ENCODE data around the gene GALNT2. TPM values are rescaled to one million over a fixed set of nuclear protein-coding genes. Genes with fewer than 3 reads are reported as not detected.
A peak's percentile ranks its signal among the peaks of the same experiment; 100 is the strongest.

The GALNT2 gene
- polyA plus RNA-seq, 1 of the 3 experiments (the other 2 are of a cell fraction): 118 TPM

DNA sequence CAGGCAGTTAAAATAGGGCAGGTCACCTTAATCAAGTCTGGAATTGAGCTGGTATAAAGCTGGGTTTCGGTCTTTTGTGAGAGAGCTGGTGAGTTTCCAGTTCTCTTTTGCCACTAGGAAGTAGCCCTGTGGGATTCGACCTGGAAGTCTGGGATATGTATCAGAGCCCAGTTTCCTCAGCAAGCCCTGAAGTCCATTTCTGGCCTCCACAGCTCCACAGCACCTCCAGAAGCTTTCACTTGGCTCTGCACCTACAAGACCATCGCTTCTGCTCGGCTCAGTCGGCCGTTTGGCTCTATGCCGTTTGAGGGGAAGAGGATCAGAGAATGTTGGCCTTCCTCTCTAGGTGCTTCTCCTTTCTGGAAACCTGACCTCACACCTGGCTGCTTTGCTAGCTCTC lies 148.0 kb downstream of the GALNT2 start:
- peaks cover 3% of the 10 kb centered on the region for H3F3A ChIP-seq (replicated peaks; ENCODE audit: insufficient read depth)
- H2AFZ ChIP-seq (ENCODE audit: low read depth): no peak overlapping the region
- peaks cover 7 to 13% of the 10 kb centered on the region in 2 experiments; a peak in 3 of 4 replicates for H3K4me1 ChIP-seq (ENCODE audit: control insufficient read depth in 1 of 2, insufficient read depth in 2 of 2, low read depth in 1 of 2, low read length in 1 of 2)
- H3K9me2 ChIP-seq: no peaks in the 10 kb centered on the region
- peaks cover 9% of the 10 kb centered on the region; the same call in 1 of the 2 replicates for H4K20me1 ChIP-seq (ENCODE audit: insufficient read depth)
- peaks cover 37% of the 10 kb centered on the region for H3K79me2 ChIP-seq (ENCODE audit: insufficient read depth)
- no peaks in the 10 kb centered on the region for H3K27me3 ChIP-seq (ENCODE audit: insufficient read depth)
- 86% methylated on average over 7 of the region's 7 CpGs for WGBS (ENCODE audit: low lambda C conversion rate)
- no peak overlapping the region for H3K4me3 ChIP-seq (ENCODE audit: low read depth in 2 of 2, low read length in 1 of 2)
- POLR2A ChIA-PET: no interaction called here
- H3K9me3 ChIP-seq: no peaks in the 10 kb centered on the region
- H3K27ac ChIP-seq (ENCODE audit: low read depth in 2 of 2, low read length in 1 of 2): peak overlapping the region in 1 of 2 experiments; percentile 39; a peak in 2 of 4 replicates
- TF ChIP-seq RAD21 (IDR thresholded peaks at IDR 0.05; ENCODE audit: low read length): peak; percentile 66
- no peak for TF ChIP-seq ELF1 (IDR thresholded peaks at IDR 0.05)
- TF ChIP-seq SMC3 (IDR thresholded peaks at IDR 0.05; ENCODE audit: low read depth, low read length): peak; percentile 43
- TF ChIP-seq CTCF (IDR thresholded peaks at IDR 0.05): peak; percentile 35
- H3K9ac ChIP-seq: no peak overlapping the region
- no peak overlapping the region for H3K4me2 ChIP-seq
- no peak for DNase-seq
- CTCF ChIA-PET: interaction anchor here (0.7 to 2.1 kb wide), 6 partner anchors 11 to 1479 kb away, joined by 3 to 7 read pairs (median 4); no protein-coding TSS in a partner anchor
- H3K36me3 ChIP-seq (replicated peaks in 1 of 2; ENCODE audit: control insufficient read depth in 1 of 2, insufficient read depth in 2 of 2, low read length in 1 of 2): peaks cover 0 to 5% of the 10 kb centered on the region in 2 experiments

- TF ChIP-seq MEF2A (IDR thresholded peaks at IDR 0.05; ENCODE audit: borderline replicate concordance, low read depth): no peak
- no peak for TF ChIP-seq RFX5 (IDR thresholded peaks at IDR 0.05; ENCODE audit: low read length)
- no peak for TF ChIP-seq SMC3 (IDR thresholded peaks at IDR 0.05; ENCODE audit: low read depth, low read length)
- TF ChIP-seq FOSL2 (IDR thresholded peaks at IDR 0.05; ENCODE audit: borderline replicate concordance, low read depth): no peak
- WGBS (ENCODE audit: low lambda C conversion rate): 76% methylated on average over 1 of the region's 1 CpG
- POLR2A ChIA-PET: no interaction called here
These were observed 148.5 kb downstream of the GALNT2 start for GRCh38 chr1:230215529-230215928.

GRCh38 chr1:230216896-230217295 lies 149.9 kb downstream of the GALNT2 start:
- 96% methylated on average over 2 of the region's 2 CpGs for WGBS (ENCODE audit: low lambda C conversion rate)
- TF ChIP-seq FOXM1 (IDR thresholded peaks at IDR 0.05; ENCODE audit: low read depth): no peak
- no peak for TF ChIP-seq MAX (IDR thresholded peaks at IDR 0.05; ENCODE audit: low read depth)
- TF ChIP-seq TAF1 (IDR thresholded peaks at IDR 0.05; ENCODE audit: borderline replicate concordance, low read depth, low read length): no peak
- TF ChIP-seq TEAD4 (IDR thresholded peaks at IDR 0.05; ENCODE audit: borderline replicate concordance, insufficient read depth): no peak
- TF ChIP-seq EP300 (IDR thresholded peaks at IDR 0.05; ENCODE audit: borderline replicate concordance in 1 of 2, low read depth in 1 of 2, low read length in 1 of 2): no peak
- no peak for TF ChIP-seq NFIC (IDR thresholded peaks at IDR 0.05; ENCODE audit: borderline replicate concordance)
- TF ChIP-seq MXI1 (IDR thresholded peaks at IDR 0.05; ENCODE audit: low read depth, low read length): no peak
- no peak for TF ChIP-seq ELF1 (IDR thresholded peaks at IDR 0.05)
- no peak for TF ChIP-seq RCOR1 (IDR thresholded peaks at IDR 0.05; ENCODE audit: low read length)
- TF ChIP-seq USF1 (IDR thresholded peaks at IDR 0.05; ENCODE audit: borderline replicate concordance, low read depth): no peak
- TF ChIP-seq EZH2phosphoT487 (IDR thresholded peaks at IDR 0.05; ENCODE audit: borderline replicate concordance, low read depth): no peak
- no peak for TF ChIP-seq FOSL2 (IDR thresholded peaks at IDR 0.05; ENCODE audit: borderline replicate concordance, low read depth)
- no peak for TF ChIP-seq POLR2AphosphoS5 (IDR thresholded peaks at IDR 0.05; ENCODE audit: low read depth, low read length)
- TF ChIP-seq MEF2A (IDR thresholded peaks at IDR 0.05; ENCODE audit: borderline replicate concordance, low read depth): no peak

More at GRCh38 chr1:230215529-230215928, 148.5 kb downstream of the GALNT2 start:
- Histone ChIP-seq H3K4me2 (no peak overlapping the region), H3K9me3 (no peaks in the 10 kb centered on the region), H3K27ac (ENCODE audit: low read depth in 2 of 2, low read length in 1 of 2) (peak overlapping the region in 1 of 2 experiments; percentile 39; a peak in 2 of 4 replicates), H3F3A (replicated peaks; ENCODE audit: insufficient read depth) (peaks cover 3% of the 10 kb centered on the region), H3K4me1 (ENCODE audit: control insufficient read depth in 1 of 2, insufficient read depth in 2 of 2, low read depth in 1 of 2, low read length in 1 of 2) (peaks cover 7 to 13% of the 10 kb centered on the region in 2 experiments; a peak in 3 of 4 replicates), H2AFZ (ENCODE audit: low read depth) (no peak overlapping the region), H3K9me2 (no peaks in the 10 kb centered on the region), H3K79me2 (ENCODE audit: insufficient read depth) (peaks cover 39% of the 10 kb centered on the region), H3K27me3 (ENCODE audit: insufficient read depth) (no peaks in the 10 kb centered on the region), H3K9ac (no peak overlapping the region), H3K36me3 (replicated peaks in 1 of 2; ENCODE audit: control insufficient read depth in 1 of 2, insufficient read depth in 2 of 2, low read length in 1 of 2) (peaks cover 0 to 5% of the 10 kb centered on the region in 2 experiments), H4K20me1 (ENCODE audit: insufficient read depth) (peaks cover 9% of the 10 kb centered on the region; the same call in 1 of the 2 replicates), H3K4me3 (ENCODE audit: low read depth in 2 of 2, low read length in 1 of 2) (no peak overlapping the region)
- CTCF ChIA-PET: interaction anchor here (0.7 to 2.1 kb wide), 7 partner anchors 10 to 555 kb away, joined by 3 to 7 read pairs (median 4); no protein-coding TSS in a partner anchor
- no peak for DNase-seq

More at GRCh38 chr1:230216896-230217295, 149.9 kb downstream of the GALNT2 start:
- Histone ChIP-seq H3K4me3 (ENCODE audit: low read depth in 2 of 2, low read length in 1 of 2) (no peak overlapping the region), H3K9me2 (no peaks in the 10 kb centered on the region), H2AFZ (ENCODE audit: low read depth) (no peak overlapping the region), H4K20me1 (ENCODE audit: insufficient read depth) (peaks cover 9% of the 10 kb centered on the region; the same call in 1 of the 2 replicates), H3K9ac (no peak overlapping the region), H3K4me1 (ENCODE audit: control insufficient read depth in 1 of 2, insufficient read depth in 2 of 2, low read depth in 1 of 2, low read length in 1 of 2) (peaks cover 7 to 9% of the 10 kb centered on the region in 2 experiments; a peak in 3 of 4 replicates), H3K27ac (ENCODE audit: low read depth in 2 of 2, low read length in 1 of 2) (no peak overlapping the region), H3K4me2 (no peak overlapping the region), H3K9me3 (no peaks in the 10 kb centered on the region), H3K36me3 (replicated peaks in 1 of 2; ENCODE audit: control insufficient read depth in 1 of 2, insufficient read depth in 2 of 2, low read length in 1 of 2) (peaks cover 0 to 5% of the 10 kb centered on the region in 2 experiments), H3K27me3 (ENCODE audit: insufficient read depth) (no peaks in the 10 kb centered on the region), H3K79me2 (ENCODE audit: insufficient read depth) (peaks cover 40% of the 10 kb centered on the region), H3F3A (replicated peaks; ENCODE audit: insufficient read depth) (peaks cover 3% of the 10 kb centered on the region)
- ChIA-PET POLR2A (no interaction called here), CTCF (no interaction called here)
- no peak for DNase-seq
